Measurements from ENCODE around the gene SMC4.
"Not testable (repeated sequence)": the region's sequence is repeated elsewhere in the genome, so short reads cannot be mapped to it uniquely, and the experiment has no call there.

The SMC4 gene

GRCh38 chr3:160445854-160446253 is 46.4 kb downstream of the SMC4 start:
- DNase-seq (ENCODE audit: low read depth) = no peak

GRCh38 chr3:160446522-160447056 is 47.1 kb downstream of the SMC4 start:
- no peak for DNase-seq (ENCODE audit: low read depth)

GRCh38 chr3:160447544-160447943 is 48.1 kb downstream of the SMC4 start:
- DNase-seq (ENCODE audit: low read depth) = peak; percentile 78

GRCh38 chr3:160448845-160449635 is 49.6 kb downstream of the SMC4 start:
- peak; percentile 53 for DNase-seq (ENCODE audit: low read depth)

GRCh38 chr3:160449636-160450598 is 50.5 kb downstream of the SMC4 start, which contains the start of gene TRIM59:
Gene TRIM59 (minus strand): TSS chr3:160449786. CDS start chr3:160439183, 10,603 bp downstream.
- peak; percentile 98 for DNase-seq (ENCODE audit: low read depth)

DNA sequence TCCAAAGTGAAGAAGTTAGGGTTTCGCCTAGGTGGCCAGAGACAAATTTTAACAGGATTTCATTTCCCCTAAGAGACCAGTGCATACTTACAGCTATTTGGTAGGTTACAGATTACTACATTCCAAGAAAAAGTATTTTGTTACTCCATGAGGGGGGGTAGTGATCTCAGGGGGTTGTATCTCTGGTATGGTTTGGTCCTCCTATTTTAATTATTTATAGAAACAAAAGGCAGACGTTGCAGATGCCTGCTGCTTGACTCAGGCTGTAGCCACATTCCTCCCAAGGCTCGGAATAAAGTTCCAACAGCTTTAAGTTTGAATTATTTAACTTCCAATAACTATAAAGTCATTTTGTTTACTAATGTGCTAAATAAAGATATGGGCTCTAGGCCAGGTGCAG is 51.4 kb downstream of the SMC4 start:
- DNase-seq (ENCODE audit: low read depth) = peak; percentile 88

- DNase-seq (ENCODE audit: low read depth) = peak; percentile 62
Measured at GRCh38 chr3:160451602-160452001, 52.2 kb downstream of the SMC4 start.

DNA sequence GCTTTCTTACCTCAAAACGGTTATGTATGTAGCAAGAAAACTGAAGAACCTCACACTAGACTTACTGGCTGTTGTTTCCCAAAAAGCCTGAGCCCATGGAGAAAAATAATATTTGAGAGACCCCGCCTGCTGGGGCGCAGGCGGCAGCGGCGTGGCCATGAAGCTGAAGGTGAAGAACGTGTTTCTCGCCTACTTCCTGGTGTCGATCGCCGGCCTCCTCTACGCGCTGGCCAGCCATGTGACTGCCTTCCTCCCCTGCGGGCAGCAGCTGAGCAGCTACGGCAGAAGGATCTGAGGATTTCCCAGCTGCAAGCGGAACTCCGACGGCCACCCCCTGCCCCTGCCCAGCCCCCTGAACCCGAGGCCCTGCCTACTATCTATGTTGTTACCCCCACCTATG is 52.8 kb downstream of the SMC4 start:
- DNase-seq (ENCODE audit: low read depth) = not testable (repeated sequence)

DNA sequence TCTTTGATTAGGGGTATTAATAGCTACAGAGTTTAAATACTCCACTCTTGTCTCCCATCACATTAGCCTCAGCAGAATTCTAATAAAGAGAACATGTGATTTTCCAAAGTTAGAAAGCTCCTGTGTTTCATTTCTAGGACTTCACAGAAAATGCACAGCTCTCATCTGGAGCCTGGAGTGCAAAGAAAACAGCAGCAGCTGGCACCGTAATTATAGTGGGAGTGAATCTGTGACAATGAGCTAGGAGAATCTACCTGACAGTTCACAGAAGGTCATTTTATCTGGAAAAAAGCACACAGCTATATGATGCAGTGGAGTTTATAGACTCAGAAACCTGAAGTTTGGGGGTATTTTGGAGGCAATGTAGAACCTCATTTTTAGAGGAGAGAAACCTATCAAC is 55.5 kb downstream of the SMC4 start:
- no peak for DNase-seq (ENCODE audit: low read depth)

DNA sequence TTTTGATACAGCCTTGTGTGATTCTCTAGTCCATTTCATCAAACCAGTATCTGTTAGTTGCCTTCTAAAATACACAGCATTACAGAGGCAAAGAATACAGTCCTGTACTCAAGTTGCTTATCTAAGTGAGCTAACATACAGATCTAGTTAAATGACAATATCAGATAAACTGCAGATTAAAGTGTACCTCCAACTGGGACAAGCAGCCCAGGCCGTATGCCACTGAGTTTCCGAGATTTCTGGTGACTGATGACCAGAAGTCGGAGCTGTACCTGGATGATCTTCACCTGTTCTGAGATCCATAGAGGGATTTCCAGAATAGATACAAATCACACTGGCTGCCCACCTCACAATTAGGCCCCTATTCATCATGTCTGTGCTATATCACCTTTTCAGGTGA is 56.4 kb downstream of the SMC4 start:
- DNase-seq (ENCODE audit: low read depth) = no peak

- no peak for DNase-seq (ENCODE audit: low read depth)
Measured at GRCh38 chr3:160458151-160458550, 58.7 kb downstream of the SMC4 start.

GRCh38 chr3:160459450-160459970 is 60.1 kb downstream of the SMC4 start:
- DNase-seq (ENCODE audit: low read depth) = no peak

GRCh38 chr3:160460033-160460432 is 60.6 kb downstream of the SMC4 start:
- no peak for DNase-seq (ENCODE audit: low read depth)

DNA sequence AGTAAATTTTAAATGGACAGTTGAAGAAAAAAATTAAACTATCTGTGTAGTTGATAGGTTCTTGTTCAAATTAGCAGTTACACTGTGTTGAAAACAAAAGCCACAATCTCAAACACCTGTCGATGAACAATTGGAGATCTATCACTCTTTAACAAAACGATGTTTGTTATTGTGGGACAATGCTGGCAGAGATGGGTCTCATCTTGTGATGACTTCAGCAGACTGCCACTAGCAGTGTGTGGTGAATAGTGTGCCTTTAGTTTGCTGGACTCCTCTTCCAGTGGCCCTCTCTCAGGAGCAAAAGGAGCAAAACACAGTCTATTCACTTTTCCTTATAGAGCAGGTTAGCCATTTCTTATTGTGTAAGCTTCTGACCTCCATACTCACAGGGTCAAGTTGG is 64.9 kb downstream of the SMC4 start:
- no peak for DNase-seq (ENCODE audit: low read depth)

- no peak for DNase-seq (ENCODE audit: low read depth)
Measured at GRCh38 chr3:160464971-160465370, 65.5 kb downstream of the SMC4 start.

- no peak for DNase-seq (ENCODE audit: low read depth)
Measured at GRCh38 chr3:160470181-160470580, 70.7 kb downstream of the SMC4 start.

DNA sequence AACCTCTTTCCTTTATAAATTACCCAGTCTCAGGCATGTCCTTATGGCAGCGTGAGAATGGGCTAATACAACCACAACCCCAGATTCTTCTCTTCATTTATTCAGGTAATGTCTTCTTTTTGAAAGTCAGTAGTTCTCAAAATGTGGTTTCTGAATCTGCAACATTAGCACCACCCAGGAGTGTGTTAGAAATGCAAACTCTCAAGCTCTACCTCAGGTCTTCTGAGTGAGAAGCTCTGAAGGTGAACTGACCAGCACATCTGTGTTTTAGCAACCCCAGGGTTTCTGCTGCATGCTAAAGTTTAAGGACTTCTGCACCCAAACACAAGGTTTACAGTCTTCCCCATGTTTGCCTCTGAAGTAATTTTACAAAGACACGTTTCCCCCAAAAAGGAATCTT is 72.4 kb downstream of the SMC4 start:
- no peak for DNase-seq (ENCODE audit: low read depth)

DNA sequence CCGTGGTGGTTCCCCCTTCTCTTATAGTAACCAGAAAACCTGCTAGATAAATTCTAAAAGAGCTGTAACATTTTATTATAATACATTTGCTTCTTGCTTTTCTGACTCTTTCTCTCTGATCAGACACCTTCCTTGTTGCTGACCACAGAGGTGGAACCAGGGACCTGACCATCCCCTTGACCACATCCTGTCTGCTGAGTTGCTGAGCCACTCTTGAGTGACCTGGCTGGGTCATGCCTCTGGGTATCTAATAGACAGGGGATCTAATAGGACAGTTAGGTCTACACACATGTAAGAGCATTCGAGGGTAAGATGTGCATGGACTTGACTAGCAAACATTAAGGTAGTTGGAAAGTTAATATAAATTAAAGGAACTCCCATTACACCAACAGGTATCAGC is 72.9 kb downstream of the SMC4 start:
- peak; percentile 41 for DNase-seq (ENCODE audit: low read depth)

DNA sequence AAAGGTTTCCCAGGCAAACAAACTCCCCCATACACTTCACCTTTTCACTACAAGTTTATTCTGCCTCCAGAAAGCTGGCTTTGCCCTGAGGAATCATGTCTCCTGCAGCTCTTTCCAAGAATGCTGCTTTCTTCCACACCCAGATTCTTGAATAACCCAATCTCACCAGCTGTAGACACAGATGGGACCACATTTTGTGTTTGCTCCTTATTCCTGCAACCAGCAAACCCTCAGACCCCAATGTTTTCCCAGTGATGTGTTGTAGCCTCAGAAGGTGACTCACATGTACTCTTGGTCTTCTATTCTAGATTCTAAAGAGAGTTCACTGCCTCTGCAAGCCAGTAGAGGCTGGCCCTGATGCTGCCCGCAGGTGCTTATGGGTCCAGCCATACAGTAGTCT is 73.8 kb downstream of the SMC4 start:
- DNase-seq (ENCODE audit: low read depth) = peak; percentile 80

GRCh38 chr3:160473978-160474377 is 74.5 kb downstream of the SMC4 start:
- peak; percentile 90 for DNase-seq (ENCODE audit: low read depth)

DNA sequence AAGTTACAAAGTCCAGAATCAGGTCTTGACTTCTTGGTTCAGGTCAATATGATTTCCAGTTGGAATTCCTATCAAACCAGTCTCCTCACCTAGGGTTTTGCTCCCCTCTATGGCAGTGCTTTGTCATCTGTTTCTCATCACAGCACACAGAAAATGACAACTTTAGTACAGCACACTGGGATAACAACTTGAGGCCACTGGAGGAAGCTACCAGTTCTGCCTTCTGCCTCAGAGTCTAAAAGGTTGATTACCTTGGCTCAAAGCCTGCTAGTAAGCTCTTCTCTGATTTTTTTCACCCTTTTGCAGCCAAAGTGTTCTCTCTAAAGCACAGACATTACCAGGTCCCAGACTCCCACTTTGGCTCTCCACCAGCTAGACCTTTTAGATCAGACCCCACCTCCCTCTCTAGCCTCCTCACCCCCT is 75.0 kb downstream of the SMC4 start:
- DNase-seq (ENCODE audit: low read depth) = peak; percentile 30

DNA sequence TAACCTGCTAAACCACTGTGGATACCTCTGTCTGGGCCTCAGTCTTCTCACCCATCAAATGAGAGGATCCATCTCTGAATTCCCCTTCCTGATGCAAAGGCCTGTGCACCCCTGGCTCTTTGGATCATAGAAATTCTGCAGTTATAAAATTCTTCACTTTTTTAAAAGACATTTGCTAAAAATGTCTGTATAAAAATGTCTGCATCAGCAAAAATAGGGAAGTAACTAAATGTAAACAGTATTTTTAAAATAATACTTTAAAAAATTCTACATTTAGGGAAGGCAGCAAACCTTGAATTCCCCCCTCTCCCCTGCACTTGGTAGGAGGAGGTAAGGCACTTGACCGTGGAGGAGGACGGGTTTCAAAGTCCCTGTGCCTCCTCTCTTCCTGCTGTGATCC is 75.7 kb downstream of the SMC4 start:
- no peak for DNase-seq (ENCODE audit: low read depth)
